Measurements from ENCODE around the gene APRT.

- TF ChIP-seq FOXM1 (IDR thresholded peaks at IDR 0.05; ENCODE audit: borderline replicate concordance, low read depth) (no peak), EP300 (IDR thresholded peaks at IDR 0.05; ENCODE audit: borderline replicate concordance) (no peak), MAX (IDR thresholded peaks at IDR 0.05) (peak; percentile 93), TAF1 (IDR thresholded peaks at IDR 0.05; ENCODE audit: low read depth) (peak; percentile 43; the same call in 1 of the 2 replicates), TCF12 (IDR thresholded peaks at IDR 0.05; ENCODE audit: low read depth) (no peak; the same call in 1 of the 2 replicates), YY1 (IDR thresholded peaks at IDR 0.05; ENCODE audit: low read depth) (no peak), ZBTB7A (IDR thresholded peaks at IDR 0.05; ENCODE audit: low read depth) (no peak), TEAD4 (IDR thresholded peaks at IDR 0.05) (no peak; the same call in 1 of the 2 replicates), RAD21 (IDR thresholded peaks at IDR 0.05; ENCODE audit: low read depth) (no peak)
- TF ChIP-seq, protein P1, sequence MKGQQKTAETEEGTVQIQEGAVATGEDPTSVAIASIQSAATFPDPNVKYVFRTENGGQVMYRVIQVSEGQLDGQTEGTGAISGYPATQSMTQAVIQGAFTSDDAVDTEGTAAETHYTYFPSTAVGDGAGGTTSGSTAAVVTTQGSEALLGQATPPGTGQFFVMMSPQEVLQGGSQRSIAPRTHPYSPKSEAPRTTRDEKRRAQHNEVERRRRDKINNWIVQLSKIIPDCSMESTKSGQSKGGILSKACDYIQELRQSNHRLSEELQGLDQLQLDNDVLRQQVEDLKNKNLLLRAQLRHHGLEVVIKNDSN (IDR thresholded peaks at IDR 0.05), result peak; percentile 98
- TF ChIP-seq, protein P2, sequence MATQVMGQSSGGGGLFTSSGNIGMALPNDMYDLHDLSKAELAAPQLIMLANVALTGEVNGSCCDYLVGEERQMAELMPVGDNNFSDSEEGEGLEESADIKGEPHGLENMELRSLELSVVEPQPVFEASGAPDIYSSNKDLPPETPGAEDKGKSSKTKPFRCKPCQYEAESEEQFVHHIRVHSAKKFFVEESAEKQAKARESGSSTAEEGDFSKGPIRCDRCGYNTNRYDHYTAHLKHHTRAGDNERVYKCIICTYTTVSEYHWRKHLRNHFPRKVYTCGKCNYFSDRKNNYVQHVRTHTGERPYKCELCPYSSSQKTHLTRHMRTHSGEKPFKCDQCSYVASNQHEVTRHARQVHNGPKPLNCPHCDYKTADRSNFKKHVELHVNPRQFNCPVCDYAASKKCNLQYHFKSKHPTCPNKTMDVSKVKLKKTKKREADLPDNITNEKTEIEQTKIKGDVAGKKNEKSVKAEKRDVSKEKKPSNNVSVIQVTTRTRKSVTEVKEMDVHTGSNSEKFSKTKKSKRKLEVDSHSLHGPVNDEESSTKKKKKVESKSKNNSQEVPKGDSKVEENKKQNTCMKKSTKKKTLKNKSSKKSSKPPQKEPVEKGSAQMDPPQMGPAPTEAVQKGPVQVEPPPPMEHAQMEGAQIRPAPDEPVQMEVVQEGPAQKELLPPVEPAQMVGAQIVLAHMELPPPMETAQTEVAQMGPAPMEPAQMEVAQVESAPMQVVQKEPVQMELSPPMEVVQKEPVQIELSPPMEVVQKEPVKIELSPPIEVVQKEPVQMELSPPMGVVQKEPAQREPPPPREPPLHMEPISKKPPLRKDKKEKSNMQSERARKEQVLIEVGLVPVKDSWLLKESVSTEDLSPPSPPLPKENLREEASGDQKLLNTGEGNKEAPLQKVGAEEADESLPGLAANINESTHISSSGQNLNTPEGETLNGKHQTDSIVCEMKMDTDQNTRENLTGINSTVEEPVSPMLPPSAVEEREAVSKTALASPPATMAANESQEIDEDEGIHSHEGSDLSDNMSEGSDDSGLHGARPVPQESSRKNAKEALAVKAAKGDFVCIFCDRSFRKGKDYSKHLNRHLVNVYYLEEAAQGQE (IDR thresholded peaks at IDR 0.05; ENCODE audit: low read depth), result no peak
Measured at GRCh38 chr16:88810912-88811768, 588 bp downstream of the APRT start.

Data from Ishikawa (cell line).